ENCODE results near the gene AIF1. TPM values are rescaled to one million over a fixed set of nuclear protein-coding genes. Genes with fewer than 3 reads are reported as not detected.

The AIF1 gene
- total and polyA plus RNA-seq, 9 donors, result 4.5 to 82.4 (median 13.3) TPM

DNA sequence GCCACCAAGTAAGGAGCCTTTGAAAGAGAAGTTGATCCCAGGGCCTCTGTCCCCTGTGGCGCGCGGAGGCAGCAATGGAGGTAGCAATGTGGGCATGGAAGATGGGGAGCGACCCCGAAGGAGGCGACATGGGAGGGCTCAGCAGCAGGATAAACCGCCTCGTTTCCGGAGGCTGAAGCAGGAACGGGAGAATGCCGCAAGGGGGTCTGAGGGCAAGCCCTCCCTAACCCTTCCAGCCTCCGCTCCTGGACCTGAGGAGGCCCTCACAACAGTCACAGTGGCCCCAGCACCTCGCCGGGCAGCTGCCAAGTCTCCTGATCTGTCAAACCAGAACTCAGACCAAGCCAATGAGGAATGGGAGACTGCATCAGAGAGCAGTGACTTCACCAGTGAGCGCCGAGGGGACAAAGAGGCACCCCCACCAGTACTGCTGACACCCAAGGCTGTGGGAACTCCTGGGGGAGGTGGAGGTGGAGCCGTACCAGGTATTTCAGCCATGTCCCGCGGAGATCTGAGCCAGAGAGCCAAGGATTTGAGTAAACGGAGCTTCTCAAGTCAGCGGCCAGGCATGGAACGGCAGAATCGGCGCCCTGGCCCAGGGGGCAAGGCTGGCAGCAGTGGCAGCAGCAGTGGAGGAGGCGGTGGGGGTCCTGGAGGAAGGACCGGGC lies 17.4 kb downstream of the AIF1 start:
- 79 to 83% (median 80%) methylated on average over 26 of the region's 26 CpGs for WGBS, 3 donors
- Histone ChIP-seq H3K9me3 (no peaks in the 10 kb centered on the region), H3K4me1 (ENCODE audit: insufficient read depth) (no peaks in the 10 kb centered on the region), H3K36me3 (peaks cover 3% of the 10 kb centered on the region), H3K4me3 (no peak overlapping the region), H3K27me3 (no peaks in the 10 kb centered on the region), H3K27ac (no peak overlapping the region)
- TF ChIP-seq EP300 (IDR thresholded peaks at IDR 0.05) (no peak), POLR2A (IDR thresholded peaks at IDR 0.05) (no peak)
- TF ChIP-seq, protein P1, sequence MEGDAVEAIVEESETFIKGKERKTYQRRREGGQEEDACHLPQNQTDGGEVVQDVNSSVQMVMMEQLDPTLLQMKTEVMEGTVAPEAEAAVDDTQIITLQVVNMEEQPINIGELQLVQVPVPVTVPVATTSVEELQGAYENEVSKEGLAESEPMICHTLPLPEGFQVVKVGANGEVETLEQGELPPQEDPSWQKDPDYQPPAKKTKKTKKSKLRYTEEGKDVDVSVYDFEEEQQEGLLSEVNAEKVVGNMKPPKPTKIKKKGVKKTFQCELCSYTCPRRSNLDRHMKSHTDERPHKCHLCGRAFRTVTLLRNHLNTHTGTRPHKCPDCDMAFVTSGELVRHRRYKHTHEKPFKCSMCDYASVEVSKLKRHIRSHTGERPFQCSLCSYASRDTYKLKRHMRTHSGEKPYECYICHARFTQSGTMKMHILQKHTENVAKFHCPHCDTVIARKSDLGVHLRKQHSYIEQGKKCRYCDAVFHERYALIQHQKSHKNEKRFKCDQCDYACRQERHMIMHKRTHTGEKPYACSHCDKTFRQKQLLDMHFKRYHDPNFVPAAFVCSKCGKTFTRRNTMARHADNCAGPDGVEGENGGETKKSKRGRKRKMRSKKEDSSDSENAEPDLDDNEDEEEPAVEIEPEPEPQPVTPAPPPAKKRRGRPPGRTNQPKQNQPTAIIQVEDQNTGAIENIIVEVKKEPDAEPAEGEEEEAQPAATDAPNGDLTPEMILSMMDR (IDR thresholded peaks at IDR 0.05), result no peak
- intact Hi-C loops (cut with DNase I), result no loop called here
- no peak for DNase-seq

DNA sequence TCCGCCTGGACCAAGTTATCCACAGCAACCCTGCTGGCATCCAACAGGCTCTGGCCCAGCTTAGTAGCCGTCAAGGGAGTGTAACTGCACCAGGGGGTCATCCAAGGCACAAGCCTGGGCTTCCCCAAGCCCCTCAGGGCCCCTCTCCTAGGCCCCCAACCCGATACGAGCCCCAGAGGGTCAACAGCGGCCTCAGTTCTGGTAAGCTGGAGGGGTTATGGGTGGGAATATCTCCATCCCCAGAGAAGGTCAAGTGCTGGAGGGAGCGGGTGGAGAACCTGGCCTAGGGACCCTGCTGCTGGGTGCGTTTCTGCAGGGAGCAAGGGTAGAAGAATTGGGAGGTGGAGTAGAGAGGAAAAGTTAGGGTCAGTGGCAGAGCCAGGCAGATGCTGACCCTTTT lies 18.4 kb downstream of the AIF1 start:
- Histone ChIP-seq H3K9me3 (no peaks in the 10 kb centered on the region), H3K36me3 (peaks cover 3% of the 10 kb centered on the region), H3K27me3 (no peaks in the 10 kb centered on the region), H3K4me3 (no peak overlapping the region), H3K4me1 (ENCODE audit: insufficient read depth) (no peaks in the 10 kb centered on the region), H3K27ac (no peak overlapping the region)
- TF ChIP-seq EP300 (IDR thresholded peaks at IDR 0.05) (no peak), POLR2A (IDR thresholded peaks at IDR 0.05) (no peak)
- TF ChIP-seq, protein P1 (IDR thresholded peaks at IDR 0.05), result no peak
- intact Hi-C loops (cut with DNase I), result no loop called here
- no peak for DNase-seq
- WGBS, 3 donors, result 78 to 81% (median 79%) methylated on average over 7 of the region's 7 CpGs

DNA sequence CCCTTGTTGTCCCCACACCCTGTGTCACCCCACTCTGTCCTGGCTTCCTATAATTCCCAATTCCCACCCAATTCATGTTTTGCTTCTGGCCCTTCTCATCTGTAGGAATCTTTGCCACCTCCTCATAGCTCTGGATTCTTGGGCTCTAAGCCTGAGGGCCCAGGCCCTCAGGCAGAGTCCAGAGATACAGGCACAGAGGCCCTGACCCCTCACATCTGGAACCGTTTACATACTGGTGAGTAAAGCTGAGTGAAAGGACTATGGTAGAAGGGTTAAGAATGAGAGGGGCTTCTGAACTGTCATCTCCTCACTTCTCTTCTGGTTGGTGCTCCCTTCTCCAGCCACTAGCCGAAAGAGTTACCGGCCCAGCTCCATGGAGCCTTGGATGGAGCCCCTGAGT lies 19.1 kb downstream of the AIF1 start:
- TF ChIP-seq EP300 (IDR thresholded peaks at IDR 0.05), result no peak
- TF ChIP-seq, protein P1 (IDR thresholded peaks at IDR 0.05), result no peak
- no peaks in the 10 kb centered on the region for H3K27me3 ChIP-seq
- 76 to 87% (median 83%) methylated on average over 3 of the region's 3 CpGs for WGBS, 3 donors
- H3K4me3 ChIP-seq, result no peak overlapping the region
- no peaks in the 10 kb centered on the region for H3K4me1 ChIP-seq (ENCODE audit: insufficient read depth)
- no peak overlapping the region for H3K27ac ChIP-seq
- H3K9me3 ChIP-seq, result no peaks in the 10 kb centered on the region
- no peak for DNase-seq
- peaks cover 3% of the 10 kb centered on the region for H3K36me3 ChIP-seq
- intact Hi-C loops (cut with DNase I), result no loop called here

DNA sequence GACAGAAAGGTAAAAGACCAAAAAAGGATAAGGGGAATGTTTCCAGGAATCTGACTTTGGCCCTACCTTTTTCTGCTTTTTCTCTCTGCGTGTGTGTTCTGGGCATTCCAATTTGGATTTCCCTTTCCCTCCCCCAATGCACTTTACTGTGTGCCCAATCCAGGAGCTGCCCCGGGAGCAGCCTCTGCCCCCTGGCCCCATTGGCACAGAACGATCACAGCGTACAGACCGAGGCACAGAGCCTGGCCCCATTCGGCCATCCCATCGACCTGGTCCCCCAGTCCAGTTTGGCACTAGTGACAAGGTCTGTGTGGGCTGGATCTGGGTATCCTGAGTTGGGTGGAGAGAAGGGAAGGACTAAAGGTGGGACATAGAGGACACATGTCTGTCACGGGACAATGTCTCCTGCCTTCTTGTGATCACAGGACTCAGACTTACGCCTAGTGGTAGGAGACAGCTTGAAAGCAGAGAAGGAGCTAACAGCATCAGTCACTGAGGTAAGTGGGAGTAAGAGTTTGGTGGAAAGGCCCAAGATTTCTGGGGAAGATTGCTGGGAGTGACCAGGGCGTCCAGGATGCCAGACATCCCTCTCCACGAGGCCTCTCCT lies 20.0 kb downstream of the AIF1 start:
- WGBS, 3 donors, result 68 to 73% (median 70%) methylated on average over 11 of the region's 11 CpGs
- no peaks in the 10 kb centered on the region for H3K27me3 ChIP-seq
- H3K36me3 ChIP-seq, result peaks cover 3% of the 10 kb centered on the region

More for the DNA sequence above, 20.0 kb downstream of the AIF1 start:
- Histone ChIP-seq H3K9me3 (no peaks in the 10 kb centered on the region), H3K4me3 (no peak overlapping the region), H3K27ac (no peak overlapping the region), H3K4me1 (ENCODE audit: insufficient read depth) (no peaks in the 10 kb centered on the region)
- no peak for TF ChIP-seq EP300 (IDR thresholded peaks at IDR 0.05)
- TF ChIP-seq POLR2A (IDR thresholded peaks at IDR 0.05), result no peak
- TF ChIP-seq, protein P1 (IDR thresholded peaks at IDR 0.05), result no peak
- intact Hi-C loops (cut with DNase I), result no loop called here
- DNase-seq, result no peak
